Thymus (tissue), 11 donors: ENCODE results near the gene RALB. TPM values are rescaled to one million over a fixed set of nuclear protein-coding genes. Genes with fewer than 3 reads are reported as not detected.

Source experiments
- DNase-seq, 9 donors: peaks; one replicate each; pipeline ENCODE4 v3.0.0-alpha.2; 2013; ENCODE audit warnings: low spot score in 9 of 9, low read depth in 6 of 9, missing footprints in 1 of 9
- H3K27ac ChIP-seq, 2 donors: one replicate each; pipeline ENCODE4 v1.5.1; 2013; ENCODE audit warnings: control low read depth in 1 of 2, low read depth in 1 of 2, low read length in 1 of 2, mild to moderate bottlenecking in 1 of 2, moderate library complexity in 1 of 2
- H3K27me3 ChIP-seq, 2 donors: one replicate each; pipeline ENCODE4 v1.5.1; 2013; ENCODE audit warnings: low read length in 1 of 2; ENCODE audit not compliant: control insufficient read depth in 2 of 2, insufficient read depth in 1 of 2
- H3K36me3 ChIP-seq, 2 donors: one replicate each; pipeline ENCODE4 v1.5.1; 2013; ENCODE audit warnings: low read length in 1 of 2, mild to moderate bottlenecking in 1 of 2, moderate library complexity in 1 of 2; ENCODE audit not compliant: control insufficient read depth in 2 of 2, insufficient read depth in 2 of 2
- H3K4me1 ChIP-seq, 2 donors: one replicate each; pipeline ENCODE4 v1.5.1; 2013; ENCODE audit warnings: low read length in 2 of 2; ENCODE audit not compliant: control insufficient read depth in 2 of 2, insufficient read depth in 2 of 2
- H3K4me3 ChIP-seq, 2 donors: one replicate each; pipeline ENCODE4 v1.5.1; 2013; ENCODE audit warnings: low read length in 2 of 2, control low read depth in 1 of 2, mild to moderate bottlenecking in 1 of 2
- H3K9me3 ChIP-seq, 2 donors: one replicate each; pipeline ENCODE4 v1.5.1; 2013; ENCODE audit warnings: low read length in 1 of 2, mild to moderate bottlenecking in 1 of 2; ENCODE audit not compliant: control insufficient read depth in 2 of 2, insufficient read depth in 1 of 2
- whole genome bisulfite sequencing: extraction: QIAGEN DNeasy Blood & Tissue Kit; methylation state at CpG from one replicate; pipeline ENCODE4 v1.1.7; 2013; 5-methylcytosine and 5-hydroxymethylcytosine counted together
- polyA plus RNA-seq: library from polyadenylated mRNA; stranded (reverse); fragments of 200-250 nt; gene quantifications from one replicate; pipeline ENCODE4 v1.2.3, GENCODE V29; 2013
- total RNA-seq: library from RNA; stranded (reverse); fragments of 120-200 nt; gene quantifications from one replicate; pipeline ENCODE4 v1.2.4, GENCODE V29; 2013
- donor health status: healthy.

The RALB gene
- total and polyA plus RNA-seq, 2 donors = 23.5 to 32.2 TPM

GRCh38 chr2:120289221-120289906 is 36.7 kb downstream of the RALB start:
- DNase-seq = no peak
- H3K9me3 ChIP-seq = no peaks in the 10 kb centered on the region
- H3K4me3 ChIP-seq = no peak overlapping the region
- H3K4me1 ChIP-seq = peaks cover 6 to 22% of the 10 kb centered on the region in 2 donors
- H3K36me3 ChIP-seq = peaks cover 0 to 10% of the 10 kb centered on the region in 2 donors
- 98% methylated on average over 14 of the region's 14 CpGs for WGBS
- no peaks in the 10 kb centered on the region for H3K27me3 ChIP-seq
- no peak overlapping the region for H3K27ac ChIP-seq

- no peaks in the 10 kb centered on the region for H3K9me3 ChIP-seq
- no peaks in the 10 kb centered on the region for H3K27me3 ChIP-seq
- H3K4me1 ChIP-seq = peaks cover 6 to 22% of the 10 kb centered on the region in 2 donors
- WGBS = 93% methylated on average over 2 of the region's 2 CpGs
- no peak overlapping the region for H3K27ac ChIP-seq
- DNase-seq = no peak
- H3K4me3 ChIP-seq = no peak overlapping the region
- H3K36me3 ChIP-seq = peaks cover 0 to 10% of the 10 kb centered on the region in 2 donors
Measured at GRCh38 chr2:120290737-120291136, 38.1 kb downstream of the RALB start.

- H3K4me3 ChIP-seq = no peak overlapping the region
- peaks cover 0 to 10% of the 10 kb centered on the region in 2 donors for H3K36me3 ChIP-seq
- DNase-seq = peak in 4 of 9 donors; percentile 7 to 59 (median 28)
- WGBS = 65% methylated on average over 4 of the region's 4 CpGs
- H3K4me1 ChIP-seq = peaks cover 6 to 22% of the 10 kb centered on the region in 2 donors
- no peaks in the 10 kb centered on the region for H3K27me3 ChIP-seq
- H3K27ac ChIP-seq = no peak overlapping the region
- no peaks in the 10 kb centered on the region for H3K9me3 ChIP-seq
Measured at GRCh38 chr2:120291401-120292311, 39.0 kb downstream of the RALB start.

- H3K4me1 ChIP-seq = peaks cover 6 to 19% of the 10 kb centered on the region in 2 donors
- DNase-seq = no peak
- no peaks in the 10 kb centered on the region for H3K9me3 ChIP-seq
- H3K27ac ChIP-seq = no peak overlapping the region
- WGBS = 86% methylated on average over 5 of the region's 5 CpGs
- no peaks in the 10 kb centered on the region for H3K27me3 ChIP-seq
- peaks cover 0 to 10% of the 10 kb centered on the region in 2 donors for H3K36me3 ChIP-seq
- H3K4me3 ChIP-seq = no peak overlapping the region
Measured at GRCh38 chr2:120293096-120294007, 40.7 kb downstream of the RALB start.

GRCh38 chr2:120294008-120294340 is 41.3 kb downstream of the RALB start:
- H3K4me1 ChIP-seq = peaks cover 6 to 19% of the 10 kb centered on the region in 2 donors
- no peak overlapping the region for H3K4me3 ChIP-seq
- H3K27ac ChIP-seq = no peak overlapping the region
- DNase-seq = no peak
- WGBS = 93% methylated on average over 3 of the region's 3 CpGs
- peaks cover 0 to 10% of the 10 kb centered on the region in 2 donors for H3K36me3 ChIP-seq
- no peaks in the 10 kb centered on the region for H3K27me3 ChIP-seq
- no peaks in the 10 kb centered on the region for H3K9me3 ChIP-seq

GRCh38 chr2:120298173-120298835 is 45.7 kb downstream of the RALB start:
- WGBS = 96% methylated on average over 7 of the region's 7 CpGs
- Histone ChIP-seq H3K27ac (no peak overlapping the region), H3K36me3 (peaks cover 0 to 8% of the 10 kb centered on the region in 2 donors), H3K4me3 (no peak overlapping the region), H3K9me3 (no peaks in the 10 kb centered on the region), H3K27me3 (no peaks in the 10 kb centered on the region), H3K4me1 (peaks cover 0 to 3% of the 10 kb centered on the region in 2 donors)
- no peak for DNase-seq

GRCh38 chr2:120299004-120299403 is 46.4 kb downstream of the RALB start:
- WGBS = 98% methylated on average over 9 of the region's 9 CpGs
- Histone ChIP-seq H3K9me3 (no peaks in the 10 kb centered on the region), H3K27me3 (no peaks in the 10 kb centered on the region), H3K36me3 (peaks cover 0 to under 1% of the 10 kb centered on the region in 2 donors), H3K27ac (no peak overlapping the region), H3K4me1 (peaks cover 0 to 3% of the 10 kb centered on the region in 2 donors), H3K4me3 (no peak overlapping the region)
- no peak for DNase-seq

GRCh38 chr2:120299561-120299960 is 46.9 kb downstream of the RALB start:
- peaks cover 0 to 3% of the 10 kb centered on the region in 2 donors for H3K4me1 ChIP-seq
- DNase-seq = no peak
- no peak overlapping the region for H3K27ac ChIP-seq
- H3K4me3 ChIP-seq = no peak overlapping the region
- H3K9me3 ChIP-seq = no peaks in the 10 kb centered on the region
- 97% methylated on average over 6 of the region's 6 CpGs for WGBS
- H3K36me3 ChIP-seq = no peaks in the 10 kb centered on the region
- H3K27me3 ChIP-seq = no peaks in the 10 kb centered on the region
